ENCODE measurements around the gene EMC7. TPM values are rescaled to one million over a fixed set of nuclear protein-coding genes. Genes with fewer than 3 reads are reported as not detected.

EMC7 gene
- total RNA-seq, 1 experiment from 2014 or later: 38.7 TPM

GRCh38 chr15:34119291-34119690 is 17.6 kb upstream of the EMC7 start:
- no peak overlapping the region for H3K4me3 ChIP-seq (replicated peaks in 1 of 2; ENCODE audit: low read depth in 1 of 2, low read length in 2 of 2)
- no TSS peak for BruUV-seq (replicated peaks)
- no peak overlapping the region for H3K9ac ChIP-seq (ENCODE audit: low read length)
- H3K4me2 ChIP-seq (ENCODE audit: low read length): no peak overlapping the region
- H3K9me3 ChIP-seq (ENCODE audit: control insufficient read depth in 1 of 2, insufficient read depth in 1 of 2, low read depth in 1 of 2, low read length in 2 of 2): no peaks in the 10 kb centered on the region
- H3K36me3 ChIP-seq (ENCODE audit: control insufficient read depth in 1 of 2, insufficient read depth in 2 of 2, low read length in 2 of 2): no peaks in the 10 kb centered on the region
- no peaks in the 10 kb centered on the region for H4K20me1 ChIP-seq (ENCODE audit: insufficient read depth)
- H3K27ac ChIP-seq (ENCODE audit: low read depth, low read length): no peak overlapping the region
- ChIA-PET CTCF (interaction anchor here (1.9 kb wide), 1 partner anchor 9 kb away, joined by 5 read pairs; no protein-coding TSS in a partner anchor), POLR2A (no interaction called here), RAD21 (ENCODE audit: low non-redundant PET in 1 of 2, low total read pairs in 2 of 2, uncharacterized antibody in 2 of 2, unreplicated experiment in 2 of 2) (no interaction called here)
- H2AFZ ChIP-seq (ENCODE audit: low read depth, low read length, poor library complexity, severe bottlenecking): no peak overlapping the region
- no peaks in the 10 kb centered on the region for H3K9me2 ChIP-seq (ENCODE audit: insufficient read depth)
- H3K4me1 ChIP-seq (ENCODE audit: control insufficient read depth in 1 of 2, insufficient read depth in 2 of 2, low read length in 2 of 2): no peaks in the 10 kb centered on the region
- H3K27me3 ChIP-seq (ENCODE audit: insufficient read depth, low read length): no peaks in the 10 kb centered on the region
- DNase-seq (ENCODE audit: low read depth, low spot score) (no peak), ATAC-seq (peak; percentile 38; the same call in 1 of the 2 replicates)
- intact Hi-C loops (cut with micrococcal nuclease): no loop called here
- TF ChIP-seq MAX (IDR thresholded peaks at IDR 0.05): no peak
- TF ChIP-seq, protein P1, sequence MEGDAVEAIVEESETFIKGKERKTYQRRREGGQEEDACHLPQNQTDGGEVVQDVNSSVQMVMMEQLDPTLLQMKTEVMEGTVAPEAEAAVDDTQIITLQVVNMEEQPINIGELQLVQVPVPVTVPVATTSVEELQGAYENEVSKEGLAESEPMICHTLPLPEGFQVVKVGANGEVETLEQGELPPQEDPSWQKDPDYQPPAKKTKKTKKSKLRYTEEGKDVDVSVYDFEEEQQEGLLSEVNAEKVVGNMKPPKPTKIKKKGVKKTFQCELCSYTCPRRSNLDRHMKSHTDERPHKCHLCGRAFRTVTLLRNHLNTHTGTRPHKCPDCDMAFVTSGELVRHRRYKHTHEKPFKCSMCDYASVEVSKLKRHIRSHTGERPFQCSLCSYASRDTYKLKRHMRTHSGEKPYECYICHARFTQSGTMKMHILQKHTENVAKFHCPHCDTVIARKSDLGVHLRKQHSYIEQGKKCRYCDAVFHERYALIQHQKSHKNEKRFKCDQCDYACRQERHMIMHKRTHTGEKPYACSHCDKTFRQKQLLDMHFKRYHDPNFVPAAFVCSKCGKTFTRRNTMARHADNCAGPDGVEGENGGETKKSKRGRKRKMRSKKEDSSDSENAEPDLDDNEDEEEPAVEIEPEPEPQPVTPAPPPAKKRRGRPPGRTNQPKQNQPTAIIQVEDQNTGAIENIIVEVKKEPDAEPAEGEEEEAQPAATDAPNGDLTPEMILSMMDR (IDR thresholded peaks at IDR 0.05 in 2 of 3, conservative IDR thresholded peaks at IDR 0.05 in 1 of 3; ENCODE audit: borderline replicate concordance in 1 of 3, insufficient read depth in 1 of 3, low read depth in 2 of 3, low read length in 2 of 3): peak in 1 of 3 experiments; percentile 23; a peak in 1 of 6 replicates
- no peak for TF ChIP-seq YY1 (IDR thresholded peaks at IDR 0.05; ENCODE audit: extremely low read depth, insufficient replicate concordance, low read depth, low read length)
- peak; percentile 41; the same call in 1 of the 2 replicates for TF ChIP-seq RAD21 (IDR thresholded peaks at IDR 0.05; ENCODE audit: low read depth)
- H3K79me2 ChIP-seq (ENCODE audit: insufficient read depth, low read length): no peaks in the 10 kb centered on the region

- no peaks in the 10 kb centered on the region for H4K20me1 ChIP-seq (ENCODE audit: insufficient read depth)
- H2AFZ ChIP-seq (ENCODE audit: low read depth, low read length, poor library complexity, severe bottlenecking): no peak overlapping the region
- no peak overlapping the region for H3K9ac ChIP-seq (ENCODE audit: low read length)
- intact Hi-C loops (cut with micrococcal nuclease): no loop called here
- ChIA-PET RAD21 (ENCODE audit: low non-redundant PET in 1 of 2, low total read pairs in 2 of 2, uncharacterized antibody in 2 of 2, unreplicated experiment in 2 of 2) (no interaction called here), CTCF (no interaction called here), POLR2A (no interaction called here)
- H3K79me2 ChIP-seq (ENCODE audit: insufficient read depth, low read length): no peaks in the 10 kb centered on the region
- H3K27me3 ChIP-seq (ENCODE audit: insufficient read depth, low read length): no peaks in the 10 kb centered on the region
- H3K9me3 ChIP-seq (ENCODE audit: control insufficient read depth in 1 of 2, insufficient read depth in 1 of 2, low read depth in 1 of 2, low read length in 2 of 2): no peaks in the 10 kb centered on the region
- no peak overlapping the region for H3K4me3 ChIP-seq (replicated peaks in 1 of 2; ENCODE audit: low read depth in 1 of 2, low read length in 2 of 2)
- no TSS peak for BruUV-seq (replicated peaks)
- no peaks in the 10 kb centered on the region for H3K36me3 ChIP-seq (ENCODE audit: control insufficient read depth in 1 of 2, insufficient read depth in 2 of 2, low read length in 2 of 2)
- DNase-seq (ENCODE audit: low read depth, low spot score): no peak
- H3K4me1 ChIP-seq (ENCODE audit: control insufficient read depth in 1 of 2, insufficient read depth in 2 of 2, low read length in 2 of 2): no peaks in the 10 kb centered on the region
- H3K27ac ChIP-seq (ENCODE audit: low read depth, low read length): no peak overlapping the region
- ATAC-seq: no peak
- no peak overlapping the region for H3K4me2 ChIP-seq (ENCODE audit: low read length)
- H3K9me2 ChIP-seq (ENCODE audit: insufficient read depth): no peaks in the 10 kb centered on the region
- TF ChIP-seq ZFX (IDR thresholded peaks at IDR 0.05): no peak
- no peak for TF ChIP-seq YY1 (IDR thresholded peaks at IDR 0.05; ENCODE audit: extremely low read depth, insufficient replicate concordance, low read depth, low read length)
- TF ChIP-seq ZNF274 (IDR thresholded peaks at IDR 0.05; ENCODE audit: low read depth, low read length): no peak
- TF ChIP-seq RAD21 (IDR thresholded peaks at IDR 0.05; ENCODE audit: low read depth): no peak
- no peak for TF ChIP-seq EZH2 (IDR thresholded peaks at IDR 0.05)
- no peak for TF ChIP-seq MAX (IDR thresholded peaks at IDR 0.05)
- no peak for TF ChIP-seq ATF3 (IDR thresholded peaks at IDR 0.05)
- no peak for TF ChIP-seq CBX3 (IDR thresholded peaks at IDR 0.05; ENCODE audit: low read depth)
- TF ChIP-seq ELF1 (IDR thresholded peaks at IDR 0.05; ENCODE audit: borderline replicate concordance, low read depth): no peak
- TF ChIP-seq, protein P1 (IDR thresholded peaks at IDR 0.05 in 2 of 3, conservative IDR thresholded peaks at IDR 0.05 in 1 of 3; ENCODE audit: borderline replicate concordance in 1 of 3, insufficient read depth in 1 of 3, low read depth in 2 of 3, low read length in 2 of 3): no peak
- no peak for TF ChIP-seq CEBPB (IDR thresholded peaks at IDR 0.05; ENCODE audit: low read depth)
- TF ChIP-seq EGR1 (IDR thresholded peaks at IDR 0.05; ENCODE audit: low read depth): no peak
These were observed 15.0 kb upstream of the EMC7 start for GRCh38 chr15:34116620-34117019.
